NT2/D1 (cell line): ENCODE measurements around the gene CHN2.

Experiments used
- SUZ12 ChIP-seq: IDR thresholded peaks from 2 replicates; pipeline ENCODE4 v1.6.1; 2011; ENCODE audit not compliant: insufficient read length, insufficient read depth; ENCODE audit errors: extremely low read depth
- YY1 ChIP-seq: IDR thresholded peaks from 2 replicates; pipeline ENCODE4 v1.6.1; 2011; ENCODE audit not compliant: insufficient read length, insufficient read depth
- ZNF274 ChIP-seq: IDR thresholded peaks from 2 replicates; pipeline ENCODE4 v1.6.1; 2011; ENCODE audit warnings: mild to moderate bottlenecking, low read depth, low read length

- TF ChIP-seq SUZ12 (no peak), ZNF274 (no peak), YY1 (no peak)
Observed at GRCh38 chr7:29459589-29459988, 265.0 kb downstream of the CHN2 start.
